PC-3 (cell line): ENCODE data around the gene CRB1. TPM values are rescaled to one million over a fixed set of nuclear protein-coding genes. Genes with fewer than 3 reads are reported as not detected.
"Not testable (repeated sequence)": the region's sequence is repeated elsewhere in the genome, so short reads cannot be mapped to it uniquely, and the experiment has no call there.

Experiments used
- ATAC-seq: fragments of 200-7000 bp; cut with Tn5 transposase; 2 replicates; pipeline ENCODE4 v1.9.1; 2020; ENCODE audit warnings: mild to moderate bottlenecking, moderate library complexity
- BruUV-seq: library from RNA; stranded (reverse); fragments of 400-500 nt; replicated peaks from 2 replicates; lab custom pipeline; 2021; lab: Mats Ljungman, UMichigan
- CTCF ChIA-PET: fragments of 300-600 bp; sonication (Branson Sonifier 250); formaldehyde crosslinking; loops from one replicate; lab custom pipeline; 2022; ENCODE audit warnings: antibody characterized with exemption; lab: Charles Lee
- POLR2A ChIA-PET: fragments of 300-600 bp; sonication (Branson Sonifier 250); formaldehyde crosslinking; loops from one replicate; lab custom pipeline; 2022; ENCODE audit warnings: antibody characterized with exemption; ENCODE audit not compliant: unreplicated experiment; lab: Charles Lee
- DNase-seq: peaks from one replicate; pipeline ENCODE4 v3.0.0-alpha.2; 2015
- H2AFZ ChIP-seq: fragments of 300-600 bp; sonication (generic); 2 replicates; pipeline ENCODE4 v1.6.0; 2016; ENCODE audit warnings: antibody characterized with exemption, low read length
- H3F3A ChIP-seq: fragments of 300-600 bp; sonication (generic); one replicate; pipeline ENCODE4 v1.6.0; 2017; ENCODE audit warnings: antibody characterized with exemption, low read length, control low read depth, mild to moderate bottlenecking; ENCODE audit not compliant: unreplicated experiment
- H3K27ac ChIP-seq: fragments of 300-600 bp; sonication (generic); 2 replicates; pipeline ENCODE4 v1.5.1; 2016; ENCODE audit warnings: mild to moderate bottlenecking, low read length
- H3K27me3 ChIP-seq: fragments of 300-600 bp; sonication (generic); 2 replicates; pipeline ENCODE4 v1.6.1; 2016; ENCODE audit warnings: low read length, mixed read lengths
- H3K36me3 ChIP-seq: fragments of 300-600 bp; sonication (generic); 2 replicates; pipeline ENCODE4 v1.6.1; 2016; ENCODE audit warnings: low read depth, mixed run types, low read length, mixed read lengths
- H3K4me1 ChIP-seq: fragments of 300-600 bp; sonication (generic); 2 replicates; pipeline ENCODE4 v1.5.1; 2016; ENCODE audit warnings: low read length; ENCODE audit not compliant: insufficient read depth
- H3K4me2 ChIP-seq: fragments of 300-600 bp; sonication (generic); 2 replicates; pipeline ENCODE4 v1.6.0; 2016; ENCODE audit warnings: low read length
- H3K4me3 ChIP-seq: fragments of 300-600 bp; sonication (generic); 2 replicates; pipeline ENCODE4 v1.5.1; 2016; ENCODE audit warnings: mild to moderate bottlenecking, low read length, mixed read lengths
- H3K79me2 ChIP-seq: fragments of 300-600 bp; sonication (generic); 2 replicates; pipeline ENCODE4 v1.6.1; 2017; ENCODE audit warnings: low read length, mixed read lengths
- H3K9ac ChIP-seq: fragments of 300-600 bp; sonication (generic); 2 replicates; pipeline ENCODE4 v1.6.0; 2016; ENCODE audit warnings: mild to moderate bottlenecking, low read length
- H3K9me2 ChIP-seq: fragments of 300-600 bp; sonication (generic); replicated peaks from 2 replicates; pipeline ENCODE4 v1.6.1; 2016; ENCODE audit warnings: mixed run types, low read length, mixed read lengths
- H3K9me3 ChIP-seq: fragments of 300-600 bp; sonication (generic); 2 replicates; pipeline ENCODE4 v1.6.1; 2016; ENCODE audit warnings: low read length, mixed read lengths
- H4K20me1 ChIP-seq: fragments of 300-600 bp; sonication (generic); 2 replicates; pipeline ENCODE4 v1.6.1; 2016; ENCODE audit warnings: low read length, mixed read lengths
- CTCF ChIP-seq: fragments of 300-600 bp; sonication (generic); conservative IDR thresholded peaks from 2 replicates; pipeline ENCODE4 v1.5.1; 2017; ENCODE audit warnings: antibody characterized with exemption, low read depth, mild to moderate bottlenecking, low read length
- EZH2 ChIP-seq: fragments of 300-600 bp; sonication (generic); IDR thresholded peaks from one replicate; pipeline ENCODE4 v1.6.1; 2017; ENCODE audit warnings: antibody characterized with exemption, mild to moderate bottlenecking, low read length; ENCODE audit not compliant: unreplicated experiment
- EZH2phosphoT487 ChIP-seq: fragments of 300-600 bp; sonication (generic); IDR thresholded peaks from 2 replicates; pipeline ENCODE4 v1.6.1; 2018; ENCODE audit warnings: mild to moderate bottlenecking, antibody characterized with exemption, low read length, borderline replicate concordance
- intact Hi-C: fragments of 100-400 bp; cut with micrococcal nuclease; formaldehyde crosslinking; loops from 2 replicates; pipeline ENCODE4 v1.9.0; 2023
- total RNA-seq: library from RNA; depleted of rRNA; stranded (reverse); fragments of >200 nt; gene quantifications from 2 replicates; pipeline ENCODE4 v1.2.3, GENCODE V29; 2014

CRB1 gene
- total RNA-seq, 1 experiment from 2014 or later = 0.07 TPM

GRCh38 chr1:197399755-197400521, 131.9 kb downstream of the CRB1 start:
- Histone ChIP-seq H3K9ac (no peak overlapping the region), H3K27me3 (no peaks in the 10 kb centered on the region), H3K9me3 (no peaks in the 10 kb centered on the region), H3K4me1 (no peaks in the 10 kb centered on the region), H3K4me3 (no peak overlapping the region), H3K4me2 (no peak overlapping the region; the same call in 1 of the 2 replicates), H3K79me2 (no peaks in the 10 kb centered on the region), H4K20me1 (no peaks in the 10 kb centered on the region), H3F3A (no peaks in the 10 kb centered on the region), H3K36me3 (no peaks in the 10 kb centered on the region), H3K9me2 (no peaks in the 10 kb centered on the region), H3K27ac (no peak overlapping the region), H2AFZ (no peak overlapping the region)
- ATAC-seq (peak; percentile 22; the same call in 1 of the 2 replicates), DNase-seq (peak; percentile 71)
- no TSS peak for BruUV-seq
- ChIA-PET CTCF (interaction anchor here (0.6 to 0.7 kb wide), 8 partner anchors 15 to 1883 kb away, joined by 4 to 11 read pairs (median 6); no protein-coding TSS in a partner anchor), POLR2A (no interaction called here)
- intact Hi-C loops = loop anchor here (2.0 to 10.0 kb wide), 3 partner anchors 105 to 525 kb away; no protein-coding TSS in a partner anchor
- TF ChIP-seq CTCF = peak; percentile 63
- no peak for TF ChIP-seq EZH2phosphoT487

DNA sequence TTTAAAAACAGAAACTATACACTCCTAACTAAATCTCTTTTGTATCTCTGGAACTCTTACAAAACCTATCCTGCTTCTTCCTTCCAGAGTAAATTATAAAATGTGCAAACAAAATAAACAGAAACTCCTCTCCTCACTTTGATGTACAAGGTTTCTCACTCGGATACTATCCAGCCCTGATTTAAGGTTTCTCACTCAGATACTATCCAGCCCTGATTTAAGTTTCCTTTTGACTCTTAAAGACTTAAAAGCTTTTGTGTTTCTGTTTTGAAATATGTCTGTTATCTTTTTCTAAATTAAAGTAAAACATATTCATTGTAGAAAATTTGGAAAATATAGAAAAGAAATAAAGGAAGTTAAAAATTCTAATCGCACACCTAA, 132.5 kb downstream of the CRB1 start:
- no TSS peak for BruUV-seq
- Histone ChIP-seq H3K27me3 (no peaks in the 10 kb centered on the region), H4K20me1 (no peaks in the 10 kb centered on the region), H3K4me3 (no peak overlapping the region), H3K4me1 (no peaks in the 10 kb centered on the region), H3K79me2 (no peaks in the 10 kb centered on the region), H3K9me3 (no peaks in the 10 kb centered on the region), H3F3A (no peaks in the 10 kb centered on the region), H3K27ac (no peak overlapping the region), H3K4me2 (no peak overlapping the region; the same call in 1 of the 2 replicates), H3K9ac (no peak overlapping the region), H3K9me2 (no peaks in the 10 kb centered on the region), H3K36me3 (no peaks in the 10 kb centered on the region), H2AFZ (no peak overlapping the region)
- ChIA-PET CTCF (interaction anchor here (0.6 kb wide), 1 partner anchor 50 kb away, joined by 4 read pairs; no protein-coding TSS in a partner anchor), POLR2A (no interaction called here)
- TF ChIP-seq EZH2 (no peak), CTCF (no peak)
- no peak for DNase-seq
- ATAC-seq = no peak
- intact Hi-C loops = loop anchor here (2.0 to 10.0 kb wide), 2 partner anchors 120 to 524 kb away; no protein-coding TSS in a partner anchor

DNA sequence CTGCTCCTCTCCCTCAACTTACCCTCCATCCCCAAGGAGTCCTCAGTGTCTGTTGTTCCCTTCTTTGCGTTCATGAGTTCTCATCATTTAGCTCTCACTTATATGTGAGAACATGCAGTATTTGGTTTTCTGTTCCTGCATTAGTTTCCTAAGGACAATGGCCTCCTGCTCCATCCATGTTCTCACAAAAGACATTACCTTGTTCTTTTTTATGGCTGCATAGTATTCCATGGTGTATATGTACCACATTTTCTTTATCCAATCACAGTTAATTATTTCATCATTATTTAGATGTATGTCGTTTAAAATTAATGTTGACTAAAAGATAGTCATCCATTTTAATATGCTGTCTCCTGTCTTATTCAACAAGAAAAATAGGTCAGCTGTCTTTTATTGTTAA, 134.1 kb downstream of the CRB1 start:
- H3K27me3 ChIP-seq = 0 out of 2 replicates have a peak, but pooled peaks cover 4% of the 10 kb centered on the region
- no peaks in the 10 kb centered on the region for H3K36me3 ChIP-seq
- no peaks in the 10 kb centered on the region for H3K79me2 ChIP-seq
- ChIA-PET POLR2A (no interaction called here), CTCF (no interaction called here)
- no peaks in the 10 kb centered on the region for H3K9me2 ChIP-seq
- ATAC-seq (no peak), DNase-seq (no peak)
- BruUV-seq = no TSS peak
- H3K9me3 ChIP-seq = no peaks in the 10 kb centered on the region
- TF ChIP-seq CTCF (no peak), EZH2 (no peak), EZH2phosphoT487 (no peak)
- H3K4me3 ChIP-seq = no peak overlapping the region
- H3K27ac ChIP-seq = no peak overlapping the region
- H4K20me1 ChIP-seq = no peaks in the 10 kb centered on the region
- H3F3A ChIP-seq = no peaks in the 10 kb centered on the region
- H3K9ac ChIP-seq = no peak overlapping the region
- intact Hi-C loops = loop anchor here (10.0 kb wide), 1 partner anchor 523 kb away; no protein-coding TSS in a partner anchor
- H3K4me1 ChIP-seq = no peaks in the 10 kb centered on the region
- no peak overlapping the region for H2AFZ ChIP-seq
- H3K4me2 ChIP-seq = no peak overlapping the region

DNA sequence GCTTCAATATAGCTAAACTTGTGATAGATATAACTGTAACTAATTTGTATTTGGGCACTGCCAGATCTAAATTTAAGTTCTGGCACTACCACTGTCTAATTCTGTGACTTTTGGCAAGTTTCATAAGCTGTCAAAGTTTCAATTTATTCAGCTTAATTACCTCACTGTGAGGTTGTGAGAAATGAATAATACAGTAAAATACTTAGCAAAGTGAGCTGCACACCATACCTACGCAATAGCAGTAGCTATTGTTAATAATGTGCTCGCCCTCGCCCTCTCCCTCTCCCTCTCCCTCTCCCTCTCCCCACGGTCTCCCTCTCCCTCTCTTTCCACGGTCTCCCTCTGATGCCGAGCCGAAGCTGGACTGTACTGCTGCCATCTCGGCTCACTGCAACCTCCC, 136.7 kb downstream of the CRB1 start:
- H3K79me2 ChIP-seq, CTCF ChIA-PET, H3K9ac ChIP-seq, H3K9me2 ChIP-seq, H3K9me3 ChIP-seq, H3K4me2 ChIP-seq, H4K20me1 ChIP-seq, H3F3A ChIP-seq, BruUV-seq, POLR2A ChIA-PET, H2AFZ ChIP-seq, DNase-seq, ATAC-seq, H3K4me3 ChIP-seq, H3K36me3 ChIP-seq, H3K27ac ChIP-seq, H3K4me1 ChIP-seq: not testable (repeated sequence)
- intact Hi-C loops = loop anchor here (10.0 kb wide), 1 partner anchor 520 kb away; no protein-coding TSS in a partner anchor
- 0 out of 2 replicates have a peak, but pooled peaks cover 12% of the 10 kb centered on the region for H3K27me3 ChIP-seq
